HG03442 (cell line): ENCODE data around the gene PRKCA.
A peak's percentile ranks its signal among the peaks of the same experiment; 100 is the strongest.
"Not testable (repeated sequence)": the region's sequence is repeated elsewhere in the genome, so short reads cannot be mapped to it uniquely, and the experiment has no call there.

Experiments used
- ATAC-seq: cut with Tn5 transposase; IDR thresholded peaks from one replicate; pipeline ENCODE4 v1.9.1; 2021; ENCODE audit warnings: mild to moderate bottlenecking, moderate library complexity; ENCODE audit not compliant: unreplicated experiment

The PRKCA gene

GRCh38 chr17:66701462-66701861 lies 399.0 kb downstream of the PRKCA start:
- ATAC-seq = no peak

GRCh38 chr17:66702106-66702936 lies 399.9 kb downstream of the PRKCA start:
- no peak for ATAC-seq

GRCh38 chr17:66704858-66705520 lies 402.6 kb downstream of the PRKCA start:
- no peak for ATAC-seq

- ATAC-seq = no peak
Observed at GRCh38 chr17:66706851-66707450, 404.5 kb downstream of the PRKCA start.

- ATAC-seq = no peak
Observed at GRCh38 chr17:66711401-66711800, 409.0 kb downstream of the PRKCA start.

- no peak for ATAC-seq
Observed at GRCh38 chr17:66711881-66712321, 409.5 kb downstream of the PRKCA start.

GRCh38 chr17:66712453-66712852 lies 410.0 kb downstream of the PRKCA start:
- ATAC-seq = no peak

GRCh38 chr17:66713021-66713532 lies 410.7 kb downstream of the PRKCA start:
- ATAC-seq = not testable (repeated sequence)

- peak; percentile 55 for ATAC-seq
Observed at GRCh38 chr17:66713533-66714042, 411.2 kb downstream of the PRKCA start.

GRCh38 chr17:66714046-66715023 lies 411.9 kb downstream of the PRKCA start:
- no peak for ATAC-seq

GRCh38 chr17:66715076-66715675 lies 412.8 kb downstream of the PRKCA start:
- ATAC-seq = no peak

GRCh38 chr17:66715745-66716156 lies 413.3 kb downstream of the PRKCA start:
- ATAC-seq = no peak

GRCh38 chr17:66716236-66717026 lies 414.0 kb downstream of the PRKCA start:
- no peak for ATAC-seq

GRCh38 chr17:66717641-66718058 lies 415.2 kb downstream of the PRKCA start:
- ATAC-seq = peak; percentile 63

GRCh38 chr17:66720027-66720426 lies 417.6 kb downstream of the PRKCA start:
- no peak for ATAC-seq

- ATAC-seq = no peak
Observed at GRCh38 chr17:66720567-66720966, 418.2 kb downstream of the PRKCA start.

- no peak for ATAC-seq
Observed at GRCh38 chr17:66722341-66722740, 419.9 kb downstream of the PRKCA start.

- no peak for ATAC-seq
Observed at GRCh38 chr17:66724581-66725341, 422.3 kb downstream of the PRKCA start.
